Neural progenitor cell (in vitro differentiated cells): Measurements from ENCODE around the gene KRTAP10-2. TPM values are rescaled to one million over a fixed set of nuclear protein-coding genes. Genes with fewer than 3 reads are reported as not detected.

Source experiments
- DNase-seq: peaks from one replicate; pipeline ENCODE4 v3.0.0-alpha.2; 2016; ENCODE audit warnings: low spot score
- H2AFZ ChIP-seq: fragments of 200-600 bp; sonication (generic); replicated peaks from 2 replicates; pipeline ENCODE4 v1.6.1; 2016; ENCODE audit warnings: antibody characterized with exemption
- H3F3A ChIP-seq: fragments of 200-600 bp; sonication (generic); 2 replicates; pipeline ENCODE4 v1.6.1; 2016; ENCODE audit warnings: antibody characterized with exemption, low read depth
- H3K27ac ChIP-seq: fragments of 200-600 bp; sonication (generic); 2 replicates; pipeline ENCODE4 v1.5.1; 2016; ENCODE audit warnings: mild to moderate bottlenecking
- H3K27me3 ChIP-seq: fragments of 200-600 bp; sonication (generic); 2 replicates; pipeline ENCODE4 v1.6.1; 2016; ENCODE audit warnings: mild to moderate bottlenecking, moderate library complexity
- H3K36me3 ChIP-seq: fragments of 200-600 bp; sonication (generic); 2 replicates; pipeline ENCODE4 v1.5.1; 2016
- H3K4me1 ChIP-seq: fragments of 200-600 bp; sonication (generic); 2 replicates; pipeline ENCODE4 v1.6.1; 2016; ENCODE audit warnings: mixed run types
- H3K4me2 ChIP-seq: fragments of 200-600 bp; sonication (generic); 2 replicates; pipeline ENCODE4 v1.6.1; 2016
- H3K4me3 ChIP-seq: fragments of 200-600 bp; sonication (generic); 2 replicates; pipeline ENCODE4 v1.5.1; 2016
- H3K79me2 ChIP-seq: fragments of 200-600 bp; sonication (generic); 2 replicates; pipeline ENCODE4 v1.6.1; 2016; ENCODE audit warnings: low read depth
- H3K9ac ChIP-seq: fragments of 200-600 bp; sonication (generic); 2 replicates; pipeline ENCODE4 v1.6.1; 2016
- H3K9me3 ChIP-seq: fragments of 200-600 bp; sonication (generic); 2 replicates; pipeline ENCODE4 v1.5.1; 2016; ENCODE audit warnings: low read depth
- H4K20me1 ChIP-seq: fragments of 200-600 bp; sonication (generic); 2 replicates; pipeline ENCODE4 v1.6.1; 2016; ENCODE audit warnings: low read depth
- H3K27ac Mint-ChIP-seq: 3 replicates; pipeline ENCODE4 v1.8.0; 2021; ENCODE audit warnings: mixed read lengths
- H3K27me3 Mint-ChIP-seq: 2 replicates; pipeline ENCODE4 v1.8.0; 2022; ENCODE audit warnings: low read depth, mild to moderate bottlenecking, inconsistent platforms, moderate library complexity, mixed read lengths; ENCODE audit not compliant: insufficient read depth
- H3K36me3 Mint-ChIP-seq: 3 replicates; pipeline ENCODE4 v1.8.0; 2021; ENCODE audit warnings: mixed read lengths
- H3K4me1 Mint-ChIP-seq: 3 replicates; pipeline ENCODE4 v1.8.0; 2021; ENCODE audit warnings: mixed read lengths
- H3K4me3 Mint-ChIP-seq: 3 replicates; pipeline ENCODE4 v1.8.0; 2021; ENCODE audit warnings: mild to moderate bottlenecking, moderate library complexity, mixed read lengths
- H3K9me3 Mint-ChIP-seq: 3 replicates; pipeline ENCODE4 v1.8.0; 2020; ENCODE audit warnings: mixed read lengths
- EZH2 ChIP-seq: fragments of 200-600 bp; sonication (generic); IDR thresholded peaks from 2 replicates; pipeline ENCODE4 v1.6.1; 2017; ENCODE audit warnings: antibody characterized with exemption, mild to moderate bottlenecking, moderate library complexity
- EZH2phosphoT487 ChIP-seq: fragments of 200-600 bp; sonication (generic); IDR thresholded peaks from 2 replicates; pipeline ENCODE4 v1.6.1; 2017; ENCODE audit warnings: antibody characterized with exemption
- total RNA-seq: library from RNA; depleted of rRNA; stranded (reverse); fragments of >200 nt; gene quantifications from 2 replicates; pipeline ENCODE4 v1.2.3, GENCODE V29; 2015; ENCODE audit warnings: low replicate concordance
- TF ChIP-seq, protein P1 (sequence below): fragments of 200-600 bp; sonication (generic); IDR thresholded peaks from 2 replicates; pipeline ENCODE4 v1.5.1; 2017; ENCODE audit warnings: antibody characterized with exemption, mild to moderate bottlenecking

KRTAP10-2 gene
- total RNA-seq, 1 donor from 2014 or later: not detected

DNA sequence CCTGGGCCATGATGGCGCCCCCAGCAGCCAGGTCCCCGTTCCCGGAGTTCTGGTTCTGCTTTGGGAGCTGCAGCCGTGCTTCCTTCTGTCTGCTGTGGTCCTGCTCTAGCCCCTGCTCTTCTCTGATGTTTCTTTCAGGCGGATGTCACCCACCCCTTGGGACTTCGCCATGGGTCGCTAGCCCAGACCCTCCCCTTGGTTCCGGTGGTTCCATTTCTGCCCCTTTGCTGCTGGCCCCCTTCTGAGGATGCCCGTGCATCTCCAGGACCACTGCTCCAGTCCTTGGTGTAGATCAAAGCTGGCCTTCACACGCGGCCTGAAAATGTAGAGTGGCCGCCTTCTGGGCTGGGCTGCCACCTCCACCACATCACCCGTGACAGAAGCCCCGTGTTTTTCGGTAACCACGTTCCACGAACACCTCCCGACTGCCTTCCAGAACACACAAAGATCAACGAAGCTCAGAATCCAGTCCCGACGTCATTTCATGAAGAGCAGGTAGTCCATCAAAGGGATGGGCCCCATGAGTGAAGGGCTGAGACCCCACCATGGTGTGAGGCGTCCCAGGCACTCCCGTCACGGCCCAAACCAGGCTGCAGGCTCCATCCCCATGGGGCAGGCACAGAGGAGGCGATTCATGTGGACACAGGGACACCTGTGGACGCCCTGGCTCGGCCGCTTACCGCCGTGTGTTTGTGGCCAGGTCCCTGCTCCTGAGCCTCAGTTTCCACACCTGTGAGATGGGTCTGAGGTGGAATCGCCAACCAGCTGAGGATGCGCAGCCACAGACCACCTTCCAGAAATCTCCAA lies 35.7 kb downstream of the KRTAP10-2 start:
- peaks cover 10% of the 10 kb centered on the region for H3K27me3 Mint-ChIP-seq

DNA sequence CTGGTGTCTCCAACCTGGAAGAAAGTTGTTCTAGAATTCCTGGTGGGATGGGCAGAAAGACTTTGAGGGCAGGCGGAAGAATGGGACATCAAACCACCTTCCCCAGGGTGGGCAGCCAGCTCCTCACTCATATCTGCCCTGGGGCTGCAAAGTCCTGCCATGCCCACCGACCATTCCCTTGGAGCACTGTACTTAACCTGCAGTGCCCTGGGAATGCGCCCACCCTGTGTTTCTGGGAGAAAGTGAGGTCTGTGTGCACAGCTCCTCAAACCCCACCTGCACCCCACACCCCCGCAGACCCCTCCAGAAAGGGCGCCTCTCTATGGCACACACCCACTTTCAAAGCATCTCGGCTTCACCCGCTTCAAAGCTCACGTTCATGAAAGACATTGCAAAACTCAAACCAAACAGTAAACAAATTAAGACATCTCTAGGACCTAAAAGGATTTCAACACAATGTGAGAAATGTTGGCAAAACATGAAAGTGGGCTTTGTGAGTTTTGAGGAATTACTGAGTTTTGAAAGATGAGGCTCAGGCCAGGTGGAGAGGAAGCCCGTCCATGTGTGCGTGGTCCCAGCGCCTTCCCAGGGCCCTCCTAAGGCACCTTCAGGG lies 36.5 kb downstream of the KRTAP10-2 start:
- Histone ChIP-seq H3K4me2 (no peak overlapping the region), H3K9ac (no peak overlapping the region), H2AFZ (no peak overlapping the region), H3F3A (no peaks in the 10 kb centered on the region), H4K20me1 (no peaks in the 10 kb centered on the region), H3K4me3 (no peak overlapping the region), H3K9me3 (no peaks in the 10 kb centered on the region), H3K79me2 (no peaks in the 10 kb centered on the region), H3K36me3 (no peaks in the 10 kb centered on the region), H3K27ac (no peak overlapping the region), H3K4me1 (no peaks in the 10 kb centered on the region), H3K27me3 (no peaks in the 10 kb centered on the region)
- Mint-ChIP-seq H3K9me3 (peaks cover 6% of the 10 kb centered on the region), H3K27me3 (peaks cover 10% of the 10 kb centered on the region), H3K4me1 (no peaks in the 10 kb centered on the region), H3K4me3 (no peak overlapping the region), H3K27ac (no peak overlapping the region), H3K36me3 (no peaks in the 10 kb centered on the region)
- DNase-seq: no peak
- TF ChIP-seq, protein P1, sequence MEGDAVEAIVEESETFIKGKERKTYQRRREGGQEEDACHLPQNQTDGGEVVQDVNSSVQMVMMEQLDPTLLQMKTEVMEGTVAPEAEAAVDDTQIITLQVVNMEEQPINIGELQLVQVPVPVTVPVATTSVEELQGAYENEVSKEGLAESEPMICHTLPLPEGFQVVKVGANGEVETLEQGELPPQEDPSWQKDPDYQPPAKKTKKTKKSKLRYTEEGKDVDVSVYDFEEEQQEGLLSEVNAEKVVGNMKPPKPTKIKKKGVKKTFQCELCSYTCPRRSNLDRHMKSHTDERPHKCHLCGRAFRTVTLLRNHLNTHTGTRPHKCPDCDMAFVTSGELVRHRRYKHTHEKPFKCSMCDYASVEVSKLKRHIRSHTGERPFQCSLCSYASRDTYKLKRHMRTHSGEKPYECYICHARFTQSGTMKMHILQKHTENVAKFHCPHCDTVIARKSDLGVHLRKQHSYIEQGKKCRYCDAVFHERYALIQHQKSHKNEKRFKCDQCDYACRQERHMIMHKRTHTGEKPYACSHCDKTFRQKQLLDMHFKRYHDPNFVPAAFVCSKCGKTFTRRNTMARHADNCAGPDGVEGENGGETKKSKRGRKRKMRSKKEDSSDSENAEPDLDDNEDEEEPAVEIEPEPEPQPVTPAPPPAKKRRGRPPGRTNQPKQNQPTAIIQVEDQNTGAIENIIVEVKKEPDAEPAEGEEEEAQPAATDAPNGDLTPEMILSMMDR: no peak
- TF ChIP-seq EZH2 (no peak), EZH2phosphoT487 (no peak)

More for the DNA sequence above, 35.7 kb downstream of the KRTAP10-2 start:
- Histone ChIP-seq H3K27ac (no peak overlapping the region), H3K4me1 (no peaks in the 10 kb centered on the region), H2AFZ (no peak overlapping the region), H3K9me3 (no peaks in the 10 kb centered on the region), H3K9ac (no peak overlapping the region), H3K27me3 (no peaks in the 10 kb centered on the region), H3K4me3 (no peak overlapping the region), H3K79me2 (no peaks in the 10 kb centered on the region), H3K4me2 (no peak overlapping the region), H4K20me1 (no peaks in the 10 kb centered on the region), H3F3A (no peaks in the 10 kb centered on the region), H3K36me3 (no peaks in the 10 kb centered on the region)
- Mint-ChIP-seq H3K36me3 (no peaks in the 10 kb centered on the region), H3K4me1 (no peaks in the 10 kb centered on the region), H3K9me3 (peaks cover 6% of the 10 kb centered on the region), H3K4me3 (no peak overlapping the region), H3K27ac (no peak overlapping the region)
- no peak for DNase-seq
- TF ChIP-seq EZH2phosphoT487 (no peak), EZH2 (no peak)
- TF ChIP-seq, protein P1: no peak

- Histone ChIP-seq H3K36me3 (no peaks in the 10 kb centered on the region), H3K4me2 (no peak overlapping the region), H3K4me1 (no peaks in the 10 kb centered on the region), H3F3A (no peaks in the 10 kb centered on the region), H2AFZ (no peak overlapping the region), H3K4me3 (no peak overlapping the region), H3K9ac (no peak overlapping the region), H4K20me1 (no peaks in the 10 kb centered on the region), H3K27me3 (no peaks in the 10 kb centered on the region), H3K9me3 (no peaks in the 10 kb centered on the region), H3K27ac (no peak overlapping the region), H3K79me2 (no peaks in the 10 kb centered on the region)
- H3K4me3 Mint-ChIP-seq: no peak overlapping the region
- H3K36me3 Mint-ChIP-seq: no peaks in the 10 kb centered on the region
- DNase-seq: no peak
- no peaks in the 10 kb centered on the region for H3K4me1 Mint-ChIP-seq
- H3K27ac Mint-ChIP-seq: no peak overlapping the region
- H3K9me3 Mint-ChIP-seq: peaks cover 3% of the 10 kb centered on the region
- TF ChIP-seq EZH2: no peak
- TF ChIP-seq, protein P1: no peak
- no peak for TF ChIP-seq EZH2phosphoT487
- peaks cover 10% of the 10 kb centered on the region for H3K27me3 Mint-ChIP-seq
Measured at GRCh38 chr21:44514218-44514520, 37.1 kb downstream of the KRTAP10-2 start.
